ENCODE measurements around the gene FCN1. TPM values are rescaled to one million over a fixed set of nuclear protein-coding genes. Genes with fewer than 3 reads are reported as not detected.

FCN1 gene
- total and polyA plus RNA-seq, 2 of the 8 experiments (the other 6 are each of a cell fraction or from before 2014, with no cell fraction given), result not detected

- no peak for TF ChIP-seq CHD7 (IDR thresholded peaks at IDR 0.05; ENCODE audit: insufficient replicate concordance, low read length)
- no peak for TF ChIP-seq EP300 (IDR thresholded peaks at IDR 0.05; ENCODE audit: borderline replicate concordance in 1 of 2, low read depth in 2 of 2, low read length in 2 of 2)
- no peak for TF ChIP-seq HDAC2 (IDR thresholded peaks at IDR 0.05; ENCODE audit: borderline replicate concordance in 1 of 2, low read depth in 2 of 2, low read length in 2 of 2)
- no peak for TF ChIP-seq HDAC6 (IDR thresholded peaks at IDR 0.05; ENCODE audit: low read depth, low read length)
- TF ChIP-seq EGR1 (IDR thresholded peaks at IDR 0.05; ENCODE audit: borderline replicate concordance, low read depth, low read length), result no peak
- TF ChIP-seq CHD2 (IDR thresholded peaks at IDR 0.05; ENCODE audit: low read length), result no peak
- TF ChIP-seq KDM4A (IDR thresholded peaks at IDR 0.05; ENCODE audit: low read depth, low read length, severe bottlenecking), result no peak
- TF ChIP-seq USF2 (IDR thresholded peaks at IDR 0.05; ENCODE audit: low read length), result no peak
- TF ChIP-seq ATF3 (IDR thresholded peaks at IDR 0.05; ENCODE audit: insufficient read depth, low read depth, low read length), result no peak
Observed at GRCh38 chr9:134922932-134923240, 5.2 kb upstream of the FCN1 start (continued).

Measured in H1 (cell line).